ENCODE results near the gene PRRC2B.

Gene PRRC2B

DNA sequence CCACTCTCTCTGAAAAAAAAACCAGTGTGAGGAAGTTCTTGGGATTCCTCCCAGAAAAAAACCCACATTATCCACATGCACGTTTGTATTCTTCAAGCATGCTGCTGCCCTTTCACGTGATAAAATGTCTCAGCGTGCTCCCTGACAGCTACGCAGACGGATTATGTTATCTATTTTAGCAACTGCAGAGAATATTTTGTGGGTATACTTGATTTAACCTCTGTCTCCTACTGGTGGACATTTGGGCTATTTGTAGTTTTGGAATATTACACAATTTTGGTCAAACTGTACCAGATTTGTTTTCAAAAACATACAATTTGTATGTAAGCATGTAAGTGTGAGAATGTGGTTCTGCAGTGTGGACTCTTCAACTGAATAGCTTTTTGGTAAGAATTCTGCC, 10.7 kb downstream of the PRRC2B start:
- H3K4me3 ChIP-seq (ENCODE audit: low read length) = no peak overlapping the region

DNA sequence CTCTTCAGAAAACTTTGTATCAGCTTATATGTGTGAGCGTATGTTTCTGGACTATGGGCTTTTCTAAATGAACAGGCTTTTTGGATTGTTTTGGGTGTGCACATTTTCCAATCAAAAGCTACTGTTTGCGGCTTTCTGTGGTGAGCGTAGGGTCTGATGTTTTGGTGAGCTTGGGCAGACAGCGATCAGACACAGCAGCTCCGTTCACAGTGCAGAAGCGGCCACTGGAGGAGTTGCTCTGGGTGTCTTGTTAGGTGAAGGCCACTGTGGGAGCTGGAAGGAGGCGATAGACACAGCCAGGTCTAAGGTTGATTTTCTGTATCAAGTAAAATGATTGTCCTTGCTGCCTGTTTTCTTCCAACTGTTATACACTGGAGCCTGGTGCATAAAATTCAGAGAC, 11.1 kb downstream of the PRRC2B start:
- H3K9me3 ChIP-seq (ENCODE audit: control insufficient read depth, low read length) = no peaks in the 10 kb centered on the region
- peaks cover 58% of the 10 kb centered on the region for H3K4me1 ChIP-seq (ENCODE audit: control insufficient read depth, insufficient read depth, low read length)
- H3K27me3 ChIP-seq (ENCODE audit: control insufficient read depth, insufficient read depth, low read length) = no peaks in the 10 kb centered on the region
- H3K4me3 ChIP-seq (ENCODE audit: low read length) = no peak overlapping the region
- H3K36me3 ChIP-seq (ENCODE audit: control insufficient read depth, insufficient read depth, low read length) = no peaks in the 10 kb centered on the region
- H3K9ac ChIP-seq (ENCODE audit: low read length) = no peak overlapping the region

More for the DNA sequence above, 10.7 kb downstream of the PRRC2B start:
- Histone ChIP-seq H3K27me3 (ENCODE audit: control insufficient read depth, insufficient read depth, low read length) (no peaks in the 10 kb centered on the region), H3K36me3 (ENCODE audit: control insufficient read depth, insufficient read depth, low read length) (no peaks in the 10 kb centered on the region), H3K4me1 (ENCODE audit: control insufficient read depth, insufficient read depth, low read length) (peaks cover 56% of the 10 kb centered on the region), H3K9ac (ENCODE audit: low read length) (no peak overlapping the region), H3K9me3 (ENCODE audit: control insufficient read depth, low read length) (no peaks in the 10 kb centered on the region)

GRCh38 chr9:131405428-131405827, 11.5 kb downstream of the PRRC2B start:
- peaks cover 62% of the 10 kb centered on the region for H3K4me1 ChIP-seq (ENCODE audit: control insufficient read depth, insufficient read depth, low read length)
- no peaks in the 10 kb centered on the region for H3K9me3 ChIP-seq (ENCODE audit: control insufficient read depth, low read length)
- H3K27me3 ChIP-seq (ENCODE audit: control insufficient read depth, insufficient read depth, low read length) = no peaks in the 10 kb centered on the region
- H3K9ac ChIP-seq (ENCODE audit: low read length) = no peak overlapping the region
- no peaks in the 10 kb centered on the region for H3K36me3 ChIP-seq (ENCODE audit: control insufficient read depth, insufficient read depth, low read length)
- no peak overlapping the region for H3K4me3 ChIP-seq (ENCODE audit: low read length)

DNA sequence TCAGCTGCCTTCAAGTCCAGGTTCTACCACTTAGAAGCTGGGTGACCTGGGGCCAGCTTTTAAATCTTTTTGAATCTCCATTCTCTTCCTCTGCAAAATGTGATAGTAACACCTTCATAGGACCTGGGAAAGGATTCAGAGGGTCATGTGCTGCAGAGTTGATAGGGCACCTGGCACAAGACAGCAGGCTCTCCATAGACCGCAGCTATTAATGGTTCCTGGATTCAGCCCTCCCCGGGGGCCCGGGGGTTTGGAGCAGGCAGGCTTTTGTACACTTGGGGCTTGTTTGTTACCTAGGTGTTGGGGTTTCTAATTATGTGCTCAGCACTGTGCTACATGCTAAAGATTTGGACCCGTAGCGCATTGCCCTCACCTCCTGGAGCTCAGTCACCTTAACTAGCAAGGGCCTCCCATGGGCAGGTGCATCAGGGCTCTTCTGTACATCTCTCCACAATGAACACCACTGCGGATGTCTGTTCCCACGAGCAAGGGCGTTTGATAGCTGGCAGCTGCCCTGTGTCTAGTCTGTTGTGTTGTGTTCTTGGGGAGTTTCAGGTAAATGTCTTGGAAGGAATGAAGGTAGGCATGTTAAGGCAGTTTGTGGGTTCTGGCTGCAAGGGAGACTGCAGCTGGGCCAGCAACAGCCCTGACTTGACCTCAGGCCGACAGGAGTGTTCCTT, 12.1 kb downstream of the PRRC2B start:
- H3K4me3 ChIP-seq (ENCODE audit: low read length) = no peak overlapping the region
- no peaks in the 10 kb centered on the region for H3K36me3 ChIP-seq (ENCODE audit: control insufficient read depth, insufficient read depth, low read length)
- H3K4me1 ChIP-seq (ENCODE audit: control insufficient read depth, insufficient read depth, low read length) = peaks cover 62% of the 10 kb centered on the region
- H3K9me3 ChIP-seq (ENCODE audit: control insufficient read depth, low read length) = no peaks in the 10 kb centered on the region
- no peaks in the 10 kb centered on the region for H3K27me3 ChIP-seq (ENCODE audit: control insufficient read depth, insufficient read depth, low read length)
- H3K9ac ChIP-seq (ENCODE audit: low read length) = peak overlapping the region; percentile 1

DNA sequence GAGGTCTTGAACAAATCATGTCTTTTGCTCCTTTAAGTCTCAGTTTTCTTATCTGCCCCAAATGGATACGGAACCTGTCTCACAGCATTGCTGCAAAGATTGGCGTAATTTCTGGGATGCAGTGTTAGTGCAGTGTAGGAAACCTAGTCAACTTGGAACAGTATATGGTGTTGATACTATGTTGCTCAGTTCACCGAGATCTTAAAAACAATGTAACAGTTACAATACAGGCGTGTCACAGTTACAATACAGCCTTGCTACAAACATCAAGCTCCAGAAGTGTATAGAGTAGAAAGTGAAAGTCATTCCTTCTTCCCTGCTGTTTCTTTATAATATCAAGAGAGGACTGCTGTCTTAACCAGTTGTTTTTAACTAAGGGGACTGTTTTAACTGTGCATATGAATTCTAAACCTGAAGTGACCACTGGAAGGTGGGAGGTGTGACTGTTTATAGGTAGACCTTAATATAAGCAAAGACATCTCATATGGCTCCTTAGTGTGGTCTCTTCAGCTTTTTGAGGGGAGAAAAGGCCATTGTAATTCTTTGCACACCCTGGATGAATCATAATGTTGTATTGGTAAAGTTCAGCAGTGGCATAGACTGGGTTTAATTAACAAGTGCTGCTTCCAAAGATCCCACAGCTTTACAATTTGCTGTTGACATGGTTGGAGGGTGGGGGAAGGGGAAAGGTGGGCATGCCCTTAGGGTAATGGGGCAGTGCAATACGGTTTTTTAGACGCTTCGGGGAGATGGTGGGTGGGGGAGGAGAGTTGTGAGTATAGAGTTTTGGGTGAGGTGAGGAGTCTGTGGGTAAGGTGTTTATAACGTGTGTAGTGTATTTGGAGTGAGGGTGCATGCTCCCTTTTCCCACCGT, 12.9 kb downstream of the PRRC2B start:
- Histone ChIP-seq H3K4me1 (ENCODE audit: control insufficient read depth, insufficient read depth, low read length) (peaks cover 66% of the 10 kb centered on the region), H3K4me3 (ENCODE audit: low read length) (no peak overlapping the region), H3K9ac (ENCODE audit: low read length) (peak overlapping the region; percentile 1), H3K36me3 (ENCODE audit: control insufficient read depth, insufficient read depth, low read length) (no peaks in the 10 kb centered on the region), H3K27me3 (ENCODE audit: control insufficient read depth, insufficient read depth, low read length) (no peaks in the 10 kb centered on the region), H3K9me3 (ENCODE audit: control insufficient read depth, low read length) (no peaks in the 10 kb centered on the region)

GRCh38 chr9:131407717-131408195, 13.9 kb downstream of the PRRC2B start:
- H3K36me3 ChIP-seq (ENCODE audit: control insufficient read depth, insufficient read depth, low read length) = no peaks in the 10 kb centered on the region
- no peak overlapping the region for H3K4me3 ChIP-seq (ENCODE audit: low read length)
- peaks cover 65% of the 10 kb centered on the region for H3K4me1 ChIP-seq (ENCODE audit: control insufficient read depth, insufficient read depth, low read length)
- H3K9me3 ChIP-seq (ENCODE audit: control insufficient read depth, low read length) = no peaks in the 10 kb centered on the region
- no peaks in the 10 kb centered on the region for H3K27me3 ChIP-seq (ENCODE audit: control insufficient read depth, insufficient read depth, low read length)
- no peak overlapping the region for H3K9ac ChIP-seq (ENCODE audit: low read length)

DNA sequence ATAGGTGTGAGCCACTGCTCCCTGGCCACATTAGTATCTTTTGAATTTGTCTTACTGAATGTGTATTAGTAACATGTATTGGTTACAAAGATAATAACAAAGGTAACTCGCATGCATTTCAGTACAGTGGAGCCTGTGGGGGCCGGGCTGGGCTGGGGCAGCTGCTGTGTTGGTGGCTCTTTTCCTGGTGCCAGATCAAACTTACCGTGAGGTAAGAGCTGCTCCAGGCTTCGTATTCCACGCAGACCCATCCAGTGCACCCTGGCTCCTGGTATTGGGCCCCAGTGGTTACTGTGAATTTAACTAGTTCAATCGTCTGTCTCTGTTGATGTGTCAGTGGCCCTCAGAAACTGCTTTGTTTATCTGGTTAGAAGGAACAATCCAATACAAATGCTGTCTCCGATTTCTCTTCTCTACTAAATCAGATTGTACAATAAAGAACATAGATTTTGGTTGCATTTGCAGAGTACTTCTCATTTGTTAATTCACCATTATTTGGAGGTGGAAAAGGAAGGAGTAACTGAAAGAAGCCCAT, 15.6 kb downstream of the PRRC2B start:
- Histone ChIP-seq H3K9ac (ENCODE audit: low read length) (peak overlapping the region; percentile 5), H3K4me3 (ENCODE audit: low read length) (no peak overlapping the region), H3K9me3 (ENCODE audit: control insufficient read depth, low read length) (no peaks in the 10 kb centered on the region), H3K4me1 (ENCODE audit: control insufficient read depth, insufficient read depth, low read length) (peaks cover 60% of the 10 kb centered on the region), H3K27me3 (ENCODE audit: control insufficient read depth, insufficient read depth, low read length) (no peaks in the 10 kb centered on the region), H3K36me3 (ENCODE audit: control insufficient read depth, insufficient read depth, low read length) (no peaks in the 10 kb centered on the region)

GRCh38 chr9:131410044-131410491, 16.2 kb downstream of the PRRC2B start:
- Histone ChIP-seq H3K4me1 (ENCODE audit: control insufficient read depth, insufficient read depth, low read length) (peaks cover 54% of the 10 kb centered on the region), H3K4me3 (ENCODE audit: low read length) (no peak overlapping the region), H3K27me3 (ENCODE audit: control insufficient read depth, insufficient read depth, low read length) (no peaks in the 10 kb centered on the region), H3K9ac (ENCODE audit: low read length) (no peak overlapping the region), H3K9me3 (ENCODE audit: control insufficient read depth, low read length) (no peaks in the 10 kb centered on the region), H3K36me3 (ENCODE audit: control insufficient read depth, insufficient read depth, low read length) (no peaks in the 10 kb centered on the region)

GRCh38 chr9:131411719-131412681, 18.1 kb downstream of the PRRC2B start:
- Histone ChIP-seq H3K4me3 (ENCODE audit: low read length) (no peak overlapping the region), H3K27me3 (ENCODE audit: control insufficient read depth, insufficient read depth, low read length) (no peaks in the 10 kb centered on the region), H3K4me1 (ENCODE audit: control insufficient read depth, insufficient read depth, low read length) (peaks cover 37% of the 10 kb centered on the region), H3K36me3 (ENCODE audit: control insufficient read depth, insufficient read depth, low read length) (no peaks in the 10 kb centered on the region), H3K9me3 (ENCODE audit: control insufficient read depth, low read length) (no peaks in the 10 kb centered on the region), H3K9ac (ENCODE audit: low read length) (no peak overlapping the region)

GRCh38 chr9:131416509-131416908, 22.6 kb downstream of the PRRC2B start:
- Histone ChIP-seq H3K9ac (ENCODE audit: low read length) (no peak overlapping the region), H3K4me3 (ENCODE audit: low read length) (no peak overlapping the region), H3K27me3 (ENCODE audit: control insufficient read depth, insufficient read depth, low read length) (no peaks in the 10 kb centered on the region), H3K36me3 (ENCODE audit: control insufficient read depth, insufficient read depth, low read length) (no peaks in the 10 kb centered on the region), H3K9me3 (ENCODE audit: control insufficient read depth, low read length) (no peaks in the 10 kb centered on the region), H3K4me1 (ENCODE audit: control insufficient read depth, insufficient read depth, low read length) (peaks cover 46% of the 10 kb centered on the region)

DNA sequence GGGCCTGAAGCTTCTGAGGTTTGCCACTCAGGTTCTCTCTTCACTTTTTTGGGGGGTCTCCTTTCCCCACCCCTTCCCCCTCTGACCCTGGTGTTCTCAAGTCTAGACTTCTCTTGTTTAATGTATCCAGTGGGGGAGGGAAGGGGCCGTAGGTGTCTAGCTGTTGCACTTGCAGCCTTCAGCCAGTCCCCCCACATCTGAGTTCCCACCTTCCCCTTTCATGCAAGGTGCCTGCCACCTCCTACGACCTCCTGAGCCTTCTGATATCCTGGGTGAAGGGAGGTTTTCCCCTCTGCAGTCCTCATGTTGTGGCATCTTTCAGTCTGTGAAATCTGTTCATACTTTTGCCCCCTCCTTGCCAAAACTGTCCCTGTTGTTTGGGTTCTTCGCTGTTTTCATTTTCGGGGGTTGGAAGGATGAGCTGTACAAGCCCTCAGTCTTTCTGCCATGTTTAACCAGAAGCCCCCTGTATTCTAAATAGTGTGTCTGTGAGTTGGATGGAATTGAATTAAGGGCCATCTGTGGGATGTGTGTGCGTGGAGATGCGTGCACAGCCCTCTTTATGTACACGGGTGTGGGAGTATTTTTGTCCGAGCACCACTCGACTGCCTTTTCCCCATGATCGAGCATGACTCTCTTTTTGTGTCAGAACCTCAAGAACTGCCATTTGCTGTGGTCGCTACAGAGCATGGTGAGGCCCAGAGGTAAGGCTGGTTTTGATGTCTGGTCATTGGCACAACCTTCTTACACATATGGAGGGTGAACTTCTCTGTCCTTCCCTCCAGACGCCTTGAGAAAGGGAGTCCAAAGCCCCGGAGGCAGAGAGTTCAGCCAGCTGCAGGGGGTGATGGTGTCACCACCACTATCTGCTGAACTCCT, 23.6 kb downstream of the PRRC2B start:
- no peaks in the 10 kb centered on the region for H3K27me3 ChIP-seq (ENCODE audit: control insufficient read depth, insufficient read depth, low read length)
- H3K36me3 ChIP-seq (ENCODE audit: control insufficient read depth, insufficient read depth, low read length) = no peaks in the 10 kb centered on the region
- peaks cover 43% of the 10 kb centered on the region for H3K4me1 ChIP-seq (ENCODE audit: control insufficient read depth, insufficient read depth, low read length)
- H3K9me3 ChIP-seq (ENCODE audit: control insufficient read depth, low read length) = no peaks in the 10 kb centered on the region
- no peak overlapping the region for H3K9ac ChIP-seq (ENCODE audit: low read length)
- H3K4me3 ChIP-seq (ENCODE audit: low read length) = no peak overlapping the region

Measured in mucosa of stomach (tissue), 1 donor.